Sigmoid colon (tissue), 3 donors: Measurements from ENCODE around the gene REC114.

ENCODE experiments used
- CTCF ChIP-seq, 4 experiments: fragments of 450-650 bp in 3 of 4; fragments of 200-600 bp in 1 of 4; IDR thresholded peaks; one replicate each; pipeline ENCODE4 v1.5.1; 2016 to 2019; ENCODE audit warnings: antibody characterized with exemption in 4 of 4, mild to moderate bottlenecking in 3 of 4, moderate library complexity in 2 of 4
- POLR2A ChIP-seq, 2 donors: fragments of 450-650 bp; IDR thresholded peaks; one replicate each; pipeline ENCODE4 v1.6.1; 2016; ENCODE audit warnings: antibody characterized with exemption in 2 of 2, mild to moderate bottlenecking in 2 of 2, moderate library complexity in 2 of 2

- TF ChIP-seq CTCF (IDR thresholded peaks at IDR 0.05) (no peak), POLR2A (IDR thresholded peaks at IDR 0.05) (no peak)
Observed at GRCh38 chr15:73522011-73522410, 79.0 kb downstream of the REC114 start.
